ENCODE results near the gene PPP4R2.
"Not testable (repeated sequence)": the region's sequence is repeated elsewhere in the genome, so short reads cannot be mapped to it uniquely, and the experiment has no call there.

The PPP4R2 gene

DNA sequence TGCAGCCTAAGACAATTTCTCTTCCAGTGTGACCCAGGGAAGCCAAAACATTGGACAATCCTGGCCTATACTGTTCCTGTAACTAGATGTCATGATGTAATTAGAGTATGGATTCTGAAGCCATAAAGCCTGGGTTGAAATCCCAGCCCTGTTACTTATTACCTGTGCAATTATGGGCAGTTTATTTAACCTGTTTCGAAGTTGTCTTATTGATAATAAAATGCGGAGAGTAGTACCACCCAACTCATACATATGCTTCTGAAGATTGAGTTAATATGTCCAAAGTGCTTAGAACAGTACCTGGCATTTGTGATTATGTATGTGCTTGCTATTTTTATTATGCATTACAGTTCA lies 30.1 kb downstream of the PPP4R2 start:
- DNase-seq: no peak

DNA sequence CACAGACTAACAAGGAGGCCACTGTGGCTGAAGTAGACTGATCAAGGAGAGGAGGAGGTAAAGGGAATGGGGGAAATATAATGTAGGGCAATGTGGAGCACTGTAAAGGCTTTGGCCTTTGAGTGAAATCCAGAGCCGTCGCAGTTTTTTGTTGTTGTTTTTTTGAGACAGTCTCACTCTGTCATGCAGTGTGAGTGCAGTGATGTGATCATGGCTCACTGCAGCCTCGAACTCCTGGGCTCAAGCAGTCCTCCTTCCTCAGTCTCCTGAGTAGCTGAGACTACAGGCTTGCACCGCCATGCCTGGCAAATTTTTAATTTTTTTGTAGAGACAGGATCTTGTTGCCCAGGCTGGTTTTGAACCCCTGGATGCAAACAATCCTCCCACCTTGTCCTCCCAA lies 32.2 kb downstream of the PPP4R2 start:
- no peak for DNase-seq

GRCh38 chr3:73029321-73029796 lies 32.7 kb downstream of the PPP4R2 start:
- no peak for DNase-seq

GRCh38 chr3:73030073-73030597 lies 33.5 kb downstream of the PPP4R2 start:
- DNase-seq: no peak

GRCh38 chr3:73031573-73032103 lies 35.0 kb downstream of the PPP4R2 start:
- no peak for DNase-seq

DNA sequence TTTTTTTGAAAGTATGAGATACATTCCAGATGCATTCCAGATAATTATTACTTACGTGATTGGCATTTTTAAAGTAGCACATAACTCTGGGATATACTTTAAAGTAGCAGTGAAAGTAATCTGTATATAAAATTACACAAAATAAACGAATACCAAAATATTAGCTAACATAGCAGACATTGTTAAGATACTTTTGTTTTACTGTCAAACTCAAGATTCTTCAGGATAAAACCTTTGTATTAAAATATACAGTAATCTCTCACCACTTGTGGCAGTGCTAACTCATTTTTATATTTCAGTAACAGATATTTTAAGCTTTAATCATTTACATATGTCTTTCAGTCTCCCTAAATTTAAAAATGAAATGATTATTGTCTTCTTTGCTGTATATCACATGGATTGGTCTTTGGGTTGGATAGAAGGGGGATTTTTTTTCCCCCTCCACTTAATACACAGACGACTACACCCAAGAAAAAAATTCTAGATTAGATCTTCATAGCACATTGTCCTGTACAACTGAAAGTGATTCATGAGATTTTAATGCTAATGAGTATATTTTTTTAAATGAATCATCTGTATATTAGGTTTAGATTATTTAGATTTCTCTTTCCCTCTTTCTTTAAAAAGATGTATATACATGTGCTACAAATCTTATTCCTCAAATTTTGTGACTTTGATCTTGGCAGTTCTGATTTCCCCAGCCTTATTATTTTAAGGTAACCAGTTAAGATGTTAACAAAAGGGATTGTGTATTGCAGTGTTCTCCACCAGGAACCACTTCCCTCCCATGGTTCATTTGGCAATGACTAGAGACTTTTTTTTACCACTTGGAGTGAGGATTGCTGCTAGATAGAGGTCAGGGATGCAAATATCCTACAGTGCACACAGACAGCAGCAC lies 40.3 kb downstream of the PPP4R2 start:
- DNase-seq: no peak

- DNase-seq: no peak
Measured at GRCh38 chr3:73041537-73041936, 44.9 kb downstream of the PPP4R2 start.

DNA sequence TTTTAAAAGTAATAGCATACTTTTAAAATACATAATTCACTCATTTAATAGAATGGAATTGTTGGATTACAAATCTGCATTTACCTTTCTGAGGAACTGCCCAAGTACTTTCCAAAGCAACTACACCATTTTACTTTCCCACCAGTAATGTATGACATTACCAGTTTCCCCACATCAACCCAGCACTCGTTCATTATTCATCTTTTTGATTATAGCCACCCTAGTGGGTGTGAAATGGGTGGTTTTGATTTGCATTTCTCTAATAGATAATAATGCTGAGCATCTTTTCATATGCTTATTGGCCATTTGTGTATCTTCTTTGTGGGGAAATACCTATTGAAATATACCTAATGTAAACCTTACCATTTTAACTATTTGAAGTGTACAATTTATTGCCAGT lies 46.8 kb downstream of the PPP4R2 start:
- no peak for DNase-seq

GRCh38 chr3:73045391-73045790 lies 48.8 kb downstream of the PPP4R2 start:
- DNase-seq: no peak

- DNase-seq: no peak
Measured at GRCh38 chr3:73046195-73046594, 49.6 kb downstream of the PPP4R2 start.

DNA sequence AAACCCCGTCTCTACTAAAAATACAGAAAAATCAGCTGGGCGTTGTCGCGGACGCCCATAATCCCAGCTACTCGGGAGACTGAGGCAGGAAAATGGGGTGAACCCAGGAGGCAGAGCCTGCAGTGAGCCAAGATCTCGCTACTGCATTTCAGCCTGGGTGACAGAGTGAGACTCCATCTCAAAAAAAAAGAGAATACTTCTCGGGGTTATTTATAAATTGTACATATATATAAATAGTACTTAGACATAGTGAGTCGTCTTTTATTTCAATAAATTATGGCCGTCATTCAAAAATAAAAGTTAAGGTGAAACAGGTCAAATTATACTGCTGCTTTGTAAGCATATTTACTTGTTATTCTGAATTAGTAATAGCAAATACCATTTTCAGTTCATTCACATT lies 52.7 kb downstream of the PPP4R2 start:
- no peak for DNase-seq

- DNase-seq: no peak
Measured at GRCh38 chr3:73052857-73053256, 56.2 kb downstream of the PPP4R2 start.

DNA sequence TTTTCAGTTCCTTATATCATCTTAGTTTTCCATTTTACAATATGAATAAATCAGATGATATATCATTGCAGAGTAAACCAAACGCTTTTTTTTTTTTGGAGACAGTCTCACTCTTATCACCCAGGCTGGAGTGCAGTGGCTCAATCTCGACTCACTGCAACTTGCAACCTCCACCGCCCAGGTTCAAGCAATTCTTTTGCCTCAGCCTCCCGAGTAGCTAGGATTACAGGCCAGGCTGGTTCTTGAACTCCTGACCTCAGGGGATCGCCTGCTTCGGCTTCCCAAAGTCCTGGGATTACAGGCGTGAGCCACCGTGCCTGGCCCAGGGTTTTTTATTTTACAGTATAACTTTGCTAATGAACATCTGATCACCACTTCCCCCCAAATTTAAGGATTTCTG lies 59.0 kb downstream of the PPP4R2 start:
- no peak for DNase-seq

DNA sequence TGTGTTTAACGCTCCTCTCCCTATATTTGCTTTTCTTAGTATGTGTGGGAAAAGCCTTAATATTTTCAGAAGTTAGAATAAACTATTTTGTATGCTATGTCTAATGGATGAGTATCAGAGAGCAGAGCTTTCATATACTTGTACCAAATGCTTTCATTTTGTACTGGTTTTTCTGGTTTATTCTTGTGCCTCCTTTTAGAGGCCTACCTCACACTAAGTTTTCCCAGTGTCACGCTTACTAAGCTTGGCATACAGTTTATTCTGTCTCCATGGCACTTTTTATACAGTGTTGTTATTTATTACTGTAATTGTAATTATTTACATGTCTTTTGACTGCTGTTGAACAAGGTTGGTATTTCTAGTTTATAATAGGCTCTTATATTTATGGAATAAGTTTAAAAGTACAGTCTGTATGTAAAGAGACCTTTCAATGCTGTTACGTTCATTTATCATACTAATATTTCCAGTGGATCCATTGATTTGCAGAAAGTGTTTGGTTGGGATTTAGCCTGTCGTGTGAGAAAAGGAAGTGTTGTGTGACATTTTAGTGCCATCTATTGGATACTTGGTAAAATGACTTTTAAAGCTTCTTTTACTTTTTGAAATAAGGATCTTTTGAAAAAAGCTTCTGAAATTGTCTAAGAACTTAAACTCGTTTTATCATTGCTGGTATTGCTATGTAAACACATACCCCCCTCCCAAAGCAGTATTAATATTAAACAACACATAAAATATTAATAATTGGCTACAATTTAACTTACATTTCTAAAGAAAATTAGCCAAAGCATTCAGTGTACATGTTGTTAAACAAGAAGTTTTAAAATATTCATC lies 59.6 kb downstream of the PPP4R2 start:
- DNase-seq: no peak

GRCh38 chr3:73056845-73057150 lies 60.2 kb downstream of the PPP4R2 start:
- no peak for DNase-seq

DNA sequence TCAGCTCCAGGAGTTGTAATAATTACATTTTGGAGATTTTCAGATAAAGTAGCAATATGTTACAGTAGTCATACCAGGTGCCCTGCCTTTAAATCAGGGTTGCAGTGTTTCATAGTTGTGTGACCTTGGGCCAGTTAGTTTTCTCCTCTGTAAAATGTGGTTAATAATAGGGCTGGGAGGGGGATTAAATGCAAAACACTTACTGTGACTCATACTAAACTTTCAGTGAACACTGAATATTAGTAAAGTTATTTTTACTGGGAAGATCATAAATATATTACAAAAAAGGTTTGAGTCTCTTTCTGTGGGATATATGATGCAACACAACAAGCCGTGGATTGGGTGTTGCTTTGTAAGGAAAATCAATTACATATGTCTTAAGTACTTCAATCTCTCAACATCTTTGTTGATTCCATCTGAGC lies 63.7 kb downstream of the PPP4R2 start:
- DNase-seq: no peak

GRCh38 chr3:73061416-73061815 lies 64.8 kb downstream of the PPP4R2 start, which contains the start of gene EBLN2:
TSS of gene EBLN2 (plus strand) at chr3:73061659. CDS start at chr3:73062082, 423 bp downstream.
- DNase-seq: no peak

DNA sequence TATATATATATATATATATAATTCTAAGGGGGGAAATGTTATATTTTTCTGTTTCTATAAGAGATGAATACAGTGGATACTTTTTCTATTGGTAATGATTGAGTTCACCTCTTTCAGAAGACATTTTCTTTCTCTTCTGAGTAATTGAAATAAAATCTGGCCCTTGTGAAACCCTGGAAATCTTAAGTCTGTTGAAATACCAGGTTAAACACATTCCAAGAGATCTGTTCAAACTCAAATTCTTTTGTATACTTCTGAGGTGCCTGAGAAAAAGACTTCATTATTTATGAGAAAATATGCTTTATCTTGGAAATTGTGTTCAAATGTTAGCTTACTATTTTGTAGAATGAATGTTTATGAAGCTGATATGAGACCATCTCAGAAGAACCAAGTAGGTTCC lies 69.6 kb downstream of the PPP4R2 start:
- not testable (repeated sequence) for DNase-seq

DNA sequence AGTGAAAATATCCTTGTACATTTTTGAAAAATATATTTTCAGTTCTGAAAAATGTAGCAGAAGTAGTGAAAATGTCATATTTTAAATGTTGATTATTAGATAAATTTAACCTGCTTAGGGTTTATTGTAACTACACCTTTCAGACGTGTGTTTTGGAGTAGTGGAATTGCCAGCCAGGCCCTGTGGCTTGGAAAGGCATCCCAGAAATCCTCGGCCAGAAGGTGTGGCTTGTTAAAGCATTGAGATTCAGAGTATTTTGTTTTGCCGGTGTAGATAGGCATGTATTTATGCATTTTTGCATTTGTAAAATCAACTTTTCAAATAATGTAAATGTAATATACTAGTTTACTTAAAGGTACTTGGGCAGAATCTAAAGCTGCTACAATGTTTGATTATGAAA lies 71.8 kb downstream of the PPP4R2 start:
- DNase-seq: no peak

DNA sequence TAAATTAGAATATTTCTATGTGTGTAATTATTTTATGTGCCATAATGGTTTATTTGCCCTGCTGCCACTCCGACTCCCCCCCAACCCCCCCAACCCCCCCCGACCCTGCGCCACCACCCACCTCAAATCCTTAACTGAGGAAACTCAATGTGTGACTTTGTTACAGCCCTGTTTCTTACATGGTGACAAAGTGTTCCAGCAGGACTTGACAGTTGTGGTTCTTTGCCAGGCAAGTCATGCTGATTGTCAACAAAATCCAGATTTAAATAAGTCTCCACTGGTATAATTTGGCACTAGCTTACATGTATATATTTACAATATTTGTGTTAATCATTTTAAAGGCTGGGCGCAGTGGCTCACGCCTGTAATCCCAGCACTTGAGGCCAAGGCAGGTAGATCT lies 72.6 kb downstream of the PPP4R2 start:
- no peak for DNase-seq

GRCh38 chr3:73069775-73070444 lies 73.3 kb downstream of the PPP4R2 start:
- DNase-seq: no peak

DNA sequence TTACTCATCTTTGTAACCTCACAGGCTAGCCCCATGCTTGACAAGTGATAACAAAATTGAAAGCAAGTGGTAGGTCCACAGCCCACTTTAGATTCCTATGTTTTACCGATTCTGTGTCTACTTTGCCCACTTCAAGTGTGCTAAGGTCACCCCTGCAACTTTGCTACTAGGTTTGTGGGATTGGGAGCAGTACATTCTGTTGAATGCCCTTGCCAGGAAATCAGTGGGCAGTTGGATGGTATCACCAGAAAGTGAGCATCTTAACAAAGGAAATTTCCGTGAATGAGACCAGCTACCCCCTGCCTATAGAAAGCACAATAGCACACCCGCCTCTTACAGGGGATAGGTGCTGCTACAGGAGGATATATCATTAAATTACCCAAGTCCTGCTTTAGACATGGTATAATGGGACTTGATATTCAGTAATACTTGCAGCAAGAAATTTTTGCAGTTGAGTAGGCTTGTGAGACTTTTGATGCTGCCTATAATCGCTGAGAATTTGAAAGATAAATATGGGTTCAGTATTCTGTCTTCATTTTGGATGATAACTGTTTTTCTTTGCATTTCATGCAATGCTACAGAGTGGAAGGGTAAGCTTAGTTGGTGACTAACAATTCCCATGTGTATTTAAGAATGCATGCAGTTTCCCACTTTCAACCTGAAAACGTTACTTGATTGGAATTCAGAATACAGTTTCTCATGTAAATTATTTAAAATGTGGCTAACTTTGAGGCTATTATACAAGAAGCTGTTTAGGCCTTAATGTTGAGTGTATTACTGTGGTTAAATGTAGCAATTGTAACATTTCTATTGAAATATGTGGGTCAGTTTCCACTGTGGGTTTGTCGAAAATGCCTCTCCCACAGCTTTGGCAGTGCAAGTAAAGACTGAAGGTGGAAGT lies 74.3 kb downstream of the PPP4R2 start:
- peak; percentile 61 for DNase-seq

Measured in MV-4-11 (cell line).